ENCODE results near the gene IGLON5.

IGLON5 gene

GRCh38 chr19:51311351-51312257, at the start of gene IGLON5:
Gene IGLON5, plus strand, starts transcription at chr19:51311644. Its CDS starts 204 bp downstream, at chr19:51311848.
- peak; percentile 57 for ATAC-seq
- H3K4me3 Mint-ChIP-seq = no peak within 1 kb of the TSS
- peaks cover 63% of the 10 kb centered on the region for H3K27me3 Mint-ChIP-seq
- peaks cover 13% of the 10 kb centered on the region for H3K4me1 Mint-ChIP-seq
- H3K9me3 Mint-ChIP-seq = peaks cover 15% of the 10 kb centered on the region
- H3K27ac Mint-ChIP-seq = no peak within 1 kb of the TSS
- H3K36me3 Mint-ChIP-seq = no peaks in the 10 kb centered on the region

- Mint-ChIP-seq H3K9me3 (no peaks in the 10 kb centered on the region), H3K36me3 (no peaks in the 10 kb centered on the region), H3K27ac (no peak overlapping the region), H3K27me3 (peaks cover 20% of the 10 kb centered on the region), H3K4me1 (no peaks in the 10 kb centered on the region), H3K4me3 (no peak overlapping the region)
- ATAC-seq = no peak
Observed at GRCh38 chr19:51263808-51264207, 47.6 kb upstream of the IGLON5 start.

- no peak overlapping the region for H3K27ac Mint-ChIP-seq
- H3K4me3 Mint-ChIP-seq = no peak overlapping the region
Observed at GRCh38 chr19:51271067-51271466, 40.4 kb upstream of the IGLON5 start.

GRCh38 chr19:51272183-51272810, 39.1 kb upstream of the IGLON5 start:
- Mint-ChIP-seq H3K27me3 (peaks cover 32% of the 10 kb centered on the region), H3K4me1 (no peaks in the 10 kb centered on the region), H3K4me3 (no peak overlapping the region), H3K9me3 (peaks cover 3% of the 10 kb centered on the region), H3K36me3 (no peaks in the 10 kb centered on the region), H3K27ac (no peak overlapping the region)
- no peak for ATAC-seq

More at GRCh38 chr19:51271067-51271466, 40.4 kb upstream of the IGLON5 start:
- Mint-ChIP-seq H3K27me3 (peaks cover 29% of the 10 kb centered on the region), H3K9me3 (peaks cover 3% of the 10 kb centered on the region), H3K36me3 (no peaks in the 10 kb centered on the region), H3K4me1 (no peaks in the 10 kb centered on the region)
- no peak for ATAC-seq

GRCh38 chr19:51274049-51274770, 37.2 kb upstream of the IGLON5 start:
- H3K9me3 Mint-ChIP-seq = peaks cover 6% of the 10 kb centered on the region
- no peak for ATAC-seq
- H3K4me3 Mint-ChIP-seq = no peak overlapping the region
- no peaks in the 10 kb centered on the region for H3K4me1 Mint-ChIP-seq
- no peak overlapping the region for H3K27ac Mint-ChIP-seq
- peaks cover 40% of the 10 kb centered on the region for H3K27me3 Mint-ChIP-seq
- no peaks in the 10 kb centered on the region for H3K36me3 Mint-ChIP-seq

- ATAC-seq = no peak
- Mint-ChIP-seq H3K9me3 (peaks cover 12% of the 10 kb centered on the region), H3K4me3 (no peak overlapping the region), H3K36me3 (no peaks in the 10 kb centered on the region), H3K4me1 (no peaks in the 10 kb centered on the region), H3K27me3 (peaks cover 26% of the 10 kb centered on the region), H3K27ac (no peak overlapping the region)
Observed at GRCh38 chr19:51277112-51277511, 34.3 kb upstream of the IGLON5 start.

- ATAC-seq = no peak
- Mint-ChIP-seq H3K27me3 (peaks cover 15% of the 10 kb centered on the region), H3K36me3 (no peaks in the 10 kb centered on the region), H3K27ac (no peak overlapping the region), H3K4me1 (no peaks in the 10 kb centered on the region), H3K9me3 (peaks cover 9% of the 10 kb centered on the region), H3K4me3 (no peak overlapping the region)
Observed at GRCh38 chr19:51282335-51282734, 29.1 kb upstream of the IGLON5 start.

- Mint-ChIP-seq H3K36me3 (no peaks in the 10 kb centered on the region), H3K9me3 (peaks cover 5% of the 10 kb centered on the region), H3K27me3 (peaks cover 14% of the 10 kb centered on the region), H3K4me3 (no peak overlapping the region), H3K4me1 (no peaks in the 10 kb centered on the region), H3K27ac (no peak overlapping the region)
- no peak for ATAC-seq
Observed at GRCh38 chr19:51285682-51286081, 25.8 kb upstream of the IGLON5 start.

GRCh38 chr19:51289635-51290034, 21.8 kb upstream of the IGLON5 start:
- peaks cover 45% of the 10 kb centered on the region for H3K27me3 Mint-ChIP-seq
- H3K4me3 Mint-ChIP-seq = no peak overlapping the region
- ATAC-seq = no peak
- peaks cover 3% of the 10 kb centered on the region for H3K9me3 Mint-ChIP-seq
- H3K27ac Mint-ChIP-seq = no peak overlapping the region
- no peaks in the 10 kb centered on the region for H3K4me1 Mint-ChIP-seq
- no peaks in the 10 kb centered on the region for H3K36me3 Mint-ChIP-seq

- Mint-ChIP-seq H3K27me3 (peaks cover 72% of the 10 kb centered on the region), H3K4me3 (no peak overlapping the region), H3K36me3 (no peaks in the 10 kb centered on the region), H3K9me3 (peaks cover 3% of the 10 kb centered on the region), H3K27ac (no peak overlapping the region), H3K4me1 (no peaks in the 10 kb centered on the region)
- ATAC-seq = no peak
Observed at GRCh38 chr19:51292971-51293370, 18.5 kb upstream of the IGLON5 start.

GRCh38 chr19:51293571-51294210, 17.8 kb upstream of the IGLON5 start:
- Mint-ChIP-seq H3K4me3 (no peak overlapping the region), H3K36me3 (no peaks in the 10 kb centered on the region), H3K9me3 (peaks cover 3% of the 10 kb centered on the region), H3K4me1 (no peaks in the 10 kb centered on the region), H3K27me3 (peaks cover 72% of the 10 kb centered on the region), H3K27ac (no peak overlapping the region)
- no peak for ATAC-seq

GRCh38 chr19:51294211-51294976, 17.1 kb upstream of the IGLON5 start:
- H3K27ac Mint-ChIP-seq = no peak overlapping the region
- peaks cover 3% of the 10 kb centered on the region for H3K9me3 Mint-ChIP-seq
- H3K27me3 Mint-ChIP-seq = peaks cover 72% of the 10 kb centered on the region
- no peaks in the 10 kb centered on the region for H3K4me1 Mint-ChIP-seq
- ATAC-seq = no peak
- no peak overlapping the region for H3K4me3 Mint-ChIP-seq
- no peaks in the 10 kb centered on the region for H3K36me3 Mint-ChIP-seq

- Mint-ChIP-seq H3K27ac (no peak overlapping the region), H3K9me3 (peaks cover 3% of the 10 kb centered on the region), H3K27me3 (peaks cover 72% of the 10 kb centered on the region), H3K4me1 (no peaks in the 10 kb centered on the region), H3K4me3 (no peak overlapping the region), H3K36me3 (no peaks in the 10 kb centered on the region)
- no peak for ATAC-seq
Observed at GRCh38 chr19:51294977-51295375, 16.5 kb upstream of the IGLON5 start.

GRCh38 chr19:51295382-51296126, 15.9 kb upstream of the IGLON5 start:
- H3K36me3 Mint-ChIP-seq = no peaks in the 10 kb centered on the region
- peaks cover 66% of the 10 kb centered on the region for H3K27me3 Mint-ChIP-seq
- H3K9me3 Mint-ChIP-seq = no peaks in the 10 kb centered on the region
- H3K4me1 Mint-ChIP-seq = no peaks in the 10 kb centered on the region
- no peak overlapping the region for H3K27ac Mint-ChIP-seq
- no peak for ATAC-seq
- no peak overlapping the region for H3K4me3 Mint-ChIP-seq

Measured in stimulated activated memory B cell treated with anti-CD40 and anti-IgM and Interleukin-4, amounts not matched to agents 10 μg/mL and 1 μg/mL and 100 μg/mL, for 72 hours (primary cell).